HCT116 (cell line): ENCODE results near the gene RFPL3.

Experiments
- ELF1 ChIP-seq: IDR thresholded peaks from 2 replicates; pipeline ENCODE4 v1.6.1; 2012; ENCODE audit warnings: low read depth, borderline replicate concordance
- EZH2 ChIP-seq: fragments of 200-600 bp; sonication (generic); IDR thresholded peaks from 2 replicates; pipeline ENCODE4 v1.6.1; 2017; ENCODE audit warnings: antibody characterized with exemption, mixed run types
- EZH2phosphoT487 ChIP-seq: fragments of 200-600 bp; IDR thresholded peaks from 2 replicates; pipeline ENCODE4 v1.6.1; 2018; ENCODE audit warnings: antibody characterized with exemption, borderline replicate concordance
- JUND ChIP-seq: IDR thresholded peaks from 2 replicates; pipeline ENCODE4 v1.6.1; 2012
- MAX ChIP-seq: IDR thresholded peaks from 2 replicates; pipeline ENCODE4 v1.6.1; 2012
- POLR2A ChIP-seq: IDR thresholded peaks from 2 replicates; pipeline ENCODE4 v1.7.0; 2011; ENCODE audit warnings: borderline replicate concordance; ENCODE audit not compliant: insufficient read depth, insufficient read length; ENCODE audit errors: extremely low read depth
- YY1 ChIP-seq: IDR thresholded peaks from 2 replicates; pipeline ENCODE4 v1.6.1; 2011; ENCODE audit warnings: low read length, low read depth, moderate library complexity, mild to moderate bottlenecking; ENCODE audit not compliant: insufficient replicate concordance; ENCODE audit errors: extremely low read depth
- TF ChIP-seq, protein P1 (sequence below), 3 experiments: fragments of 200-600 bp in 1 of 3; sonication (generic) in 1 of 3; IDR thresholded peaks in 2 of 3; conservative IDR thresholded peaks in 1 of 3; 2 replicates each; pipeline ENCODE4 v1.5.1; 2012 to 2017; ENCODE audit warnings: low read depth in 2 of 3, low read length in 2 of 3, antibody characterized with exemption in 1 of 3, borderline replicate concordance in 1 of 3, control low read depth in 1 of 3, mild to moderate bottlenecking in 1 of 3, mixed read lengths in 1 of 3, mixed run types in 1 of 3, moderate library complexity in 1 of 3; ENCODE audit not compliant: insufficient read depth in 1 of 3
- TF ChIP-seq, protein P2 (sequence below): IDR thresholded peaks from 2 replicates; pipeline ENCODE4 v1.6.1; 2012; ENCODE audit warnings: low read depth

- TF ChIP-seq, protein P1, sequence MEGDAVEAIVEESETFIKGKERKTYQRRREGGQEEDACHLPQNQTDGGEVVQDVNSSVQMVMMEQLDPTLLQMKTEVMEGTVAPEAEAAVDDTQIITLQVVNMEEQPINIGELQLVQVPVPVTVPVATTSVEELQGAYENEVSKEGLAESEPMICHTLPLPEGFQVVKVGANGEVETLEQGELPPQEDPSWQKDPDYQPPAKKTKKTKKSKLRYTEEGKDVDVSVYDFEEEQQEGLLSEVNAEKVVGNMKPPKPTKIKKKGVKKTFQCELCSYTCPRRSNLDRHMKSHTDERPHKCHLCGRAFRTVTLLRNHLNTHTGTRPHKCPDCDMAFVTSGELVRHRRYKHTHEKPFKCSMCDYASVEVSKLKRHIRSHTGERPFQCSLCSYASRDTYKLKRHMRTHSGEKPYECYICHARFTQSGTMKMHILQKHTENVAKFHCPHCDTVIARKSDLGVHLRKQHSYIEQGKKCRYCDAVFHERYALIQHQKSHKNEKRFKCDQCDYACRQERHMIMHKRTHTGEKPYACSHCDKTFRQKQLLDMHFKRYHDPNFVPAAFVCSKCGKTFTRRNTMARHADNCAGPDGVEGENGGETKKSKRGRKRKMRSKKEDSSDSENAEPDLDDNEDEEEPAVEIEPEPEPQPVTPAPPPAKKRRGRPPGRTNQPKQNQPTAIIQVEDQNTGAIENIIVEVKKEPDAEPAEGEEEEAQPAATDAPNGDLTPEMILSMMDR (IDR thresholded peaks at IDR 0.05 in 2 of 3, conservative IDR thresholded peaks at IDR 0.05 in 1 of 3; ENCODE audit: borderline replicate concordance in 1 of 3, insufficient read depth in 1 of 3, low read depth in 2 of 3, low read length in 2 of 3), result no peak
- TF ChIP-seq, protein P2, sequence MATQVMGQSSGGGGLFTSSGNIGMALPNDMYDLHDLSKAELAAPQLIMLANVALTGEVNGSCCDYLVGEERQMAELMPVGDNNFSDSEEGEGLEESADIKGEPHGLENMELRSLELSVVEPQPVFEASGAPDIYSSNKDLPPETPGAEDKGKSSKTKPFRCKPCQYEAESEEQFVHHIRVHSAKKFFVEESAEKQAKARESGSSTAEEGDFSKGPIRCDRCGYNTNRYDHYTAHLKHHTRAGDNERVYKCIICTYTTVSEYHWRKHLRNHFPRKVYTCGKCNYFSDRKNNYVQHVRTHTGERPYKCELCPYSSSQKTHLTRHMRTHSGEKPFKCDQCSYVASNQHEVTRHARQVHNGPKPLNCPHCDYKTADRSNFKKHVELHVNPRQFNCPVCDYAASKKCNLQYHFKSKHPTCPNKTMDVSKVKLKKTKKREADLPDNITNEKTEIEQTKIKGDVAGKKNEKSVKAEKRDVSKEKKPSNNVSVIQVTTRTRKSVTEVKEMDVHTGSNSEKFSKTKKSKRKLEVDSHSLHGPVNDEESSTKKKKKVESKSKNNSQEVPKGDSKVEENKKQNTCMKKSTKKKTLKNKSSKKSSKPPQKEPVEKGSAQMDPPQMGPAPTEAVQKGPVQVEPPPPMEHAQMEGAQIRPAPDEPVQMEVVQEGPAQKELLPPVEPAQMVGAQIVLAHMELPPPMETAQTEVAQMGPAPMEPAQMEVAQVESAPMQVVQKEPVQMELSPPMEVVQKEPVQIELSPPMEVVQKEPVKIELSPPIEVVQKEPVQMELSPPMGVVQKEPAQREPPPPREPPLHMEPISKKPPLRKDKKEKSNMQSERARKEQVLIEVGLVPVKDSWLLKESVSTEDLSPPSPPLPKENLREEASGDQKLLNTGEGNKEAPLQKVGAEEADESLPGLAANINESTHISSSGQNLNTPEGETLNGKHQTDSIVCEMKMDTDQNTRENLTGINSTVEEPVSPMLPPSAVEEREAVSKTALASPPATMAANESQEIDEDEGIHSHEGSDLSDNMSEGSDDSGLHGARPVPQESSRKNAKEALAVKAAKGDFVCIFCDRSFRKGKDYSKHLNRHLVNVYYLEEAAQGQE, result no peak
- TF ChIP-seq POLR2A, result no peak
- TF ChIP-seq EZH2phosphoT487, result no peak
- no peak for TF ChIP-seq JUND
- TF ChIP-seq MAX, result no peak
- no peak for TF ChIP-seq YY1
- TF ChIP-seq EZH2, result no peak
- TF ChIP-seq ELF1, result no peak
Measured at GRCh38 chr22:32325416-32325801, 32.3 kb upstream of the RFPL3 start.
